ENCODE results near the gene GRK3.
"Not testable (repeated sequence)": the region's sequence is repeated elsewhere in the genome, so short reads cannot be mapped to it uniquely, and the experiment has no call there.

The GRK3 gene

DNA sequence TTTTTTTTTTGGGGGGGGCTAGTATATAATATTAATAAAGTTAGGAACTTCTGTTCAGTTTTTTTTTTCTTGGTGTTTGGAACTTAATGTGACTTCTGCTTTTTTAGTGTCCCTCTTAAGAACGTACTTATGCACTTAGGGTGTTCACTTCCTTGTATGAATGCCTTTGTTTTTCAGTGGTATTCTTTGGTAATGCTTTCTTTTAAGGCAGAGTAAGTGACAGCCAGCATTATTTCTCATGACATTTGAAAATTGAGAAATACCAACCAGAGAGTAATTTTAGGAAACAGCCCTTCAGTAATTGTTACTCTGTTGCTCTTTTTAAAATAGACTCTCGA, 2.4 kb downstream of the GRK3 start:
- Histone ChIP-seq H3K27me3 (ENCODE audit: control insufficient read depth, insufficient read depth, low read length) (peaks cover 3% of the 10 kb centered on the region), H3K9ac (ENCODE audit: low read length) (no peak overlapping the region), H3K4me1 (ENCODE audit: control insufficient read depth, insufficient read depth, low read length) (peaks cover 6% of the 10 kb centered on the region), H3K9me3 (ENCODE audit: control insufficient read depth, low read length) (no peaks in the 10 kb centered on the region), H3K36me3 (ENCODE audit: control insufficient read depth, insufficient read depth, low read length) (no peaks in the 10 kb centered on the region), H3K4me3 (ENCODE audit: low read length) (no peak overlapping the region)

DNA sequence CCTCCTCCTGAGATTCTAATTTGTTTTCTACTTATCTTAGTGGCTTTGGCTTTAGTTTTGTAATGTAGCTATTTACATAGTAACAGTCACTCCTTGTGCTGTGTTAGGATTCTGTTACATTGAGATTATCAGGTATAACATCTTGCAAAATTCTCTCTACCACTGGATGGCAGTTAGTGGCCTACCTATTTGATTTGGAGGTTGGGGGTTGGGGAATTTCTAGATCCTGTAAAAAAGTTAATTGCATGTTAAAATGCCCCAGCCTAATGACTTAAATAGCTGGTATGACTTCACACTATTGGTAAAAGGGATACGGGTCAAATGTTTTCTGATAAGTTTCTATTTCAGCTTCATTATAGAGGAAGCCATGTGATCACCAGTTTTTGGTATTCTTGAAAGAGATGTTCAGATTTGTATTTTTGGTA, 2.8 kb downstream of the GRK3 start:
- no peaks in the 10 kb centered on the region for H3K9me3 ChIP-seq (ENCODE audit: control insufficient read depth, low read length)
- H3K4me1 ChIP-seq (ENCODE audit: control insufficient read depth, insufficient read depth, low read length), result peaks cover 6% of the 10 kb centered on the region
- no peak overlapping the region for H3K9ac ChIP-seq (ENCODE audit: low read length)
- H3K27me3 ChIP-seq (ENCODE audit: control insufficient read depth, insufficient read depth, low read length), result peaks cover 3% of the 10 kb centered on the region
- H3K36me3 ChIP-seq (ENCODE audit: control insufficient read depth, insufficient read depth, low read length), result no peaks in the 10 kb centered on the region
- H3K4me3 ChIP-seq (ENCODE audit: low read length), result no peak overlapping the region

DNA sequence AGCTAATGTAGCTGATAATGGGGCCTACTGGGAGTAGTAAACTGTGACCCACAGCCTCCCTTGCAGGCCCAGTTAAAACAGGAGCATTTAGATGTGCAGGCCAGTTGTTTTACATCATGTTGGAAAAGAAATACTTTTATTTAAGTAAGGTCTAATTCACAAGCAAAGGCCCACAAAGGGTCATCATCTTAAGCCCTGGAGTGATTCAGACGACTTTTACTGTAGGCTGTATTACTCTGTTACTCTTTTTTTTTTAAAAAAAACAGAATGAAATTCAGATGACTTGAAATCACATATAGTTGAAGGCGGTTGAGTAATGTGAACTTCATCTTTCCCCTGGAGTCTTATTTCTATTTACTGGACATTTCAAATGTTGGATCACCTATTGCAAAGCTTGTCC, 3.6 kb downstream of the GRK3 start:
- H3K27me3 ChIP-seq (ENCODE audit: control insufficient read depth, insufficient read depth, low read length); H3K9me3 ChIP-seq (ENCODE audit: control insufficient read depth, low read length); H3K9ac ChIP-seq (ENCODE audit: low read length); H3K36me3 ChIP-seq (ENCODE audit: control insufficient read depth, insufficient read depth, low read length); H3K4me1 ChIP-seq (ENCODE audit: control insufficient read depth, insufficient read depth, low read length); H3K4me3 ChIP-seq (ENCODE audit: low read length): not testable (repeated sequence)

DNA sequence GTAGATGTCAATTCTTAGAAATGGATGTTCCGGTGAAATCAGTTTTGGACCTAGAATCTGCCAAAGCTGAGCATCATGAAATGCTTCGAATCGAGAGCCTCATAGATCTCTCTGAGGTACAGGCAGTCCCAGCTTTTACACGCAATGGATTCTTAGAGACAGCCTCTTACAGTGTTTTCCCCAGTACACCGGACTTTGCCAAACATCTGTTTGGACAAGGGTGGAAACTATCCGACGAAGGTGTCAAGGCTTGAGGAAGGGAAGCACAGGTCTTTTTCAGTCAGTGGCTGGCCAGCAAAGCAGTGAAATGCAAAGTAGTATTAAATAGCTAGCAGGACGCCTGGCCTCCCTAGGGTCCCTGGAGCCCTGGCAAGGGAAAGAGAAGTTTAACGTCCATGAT, 4.9 kb downstream of the GRK3 start:
- no peaks in the 10 kb centered on the region for H3K27me3 ChIP-seq (ENCODE audit: control insufficient read depth, insufficient read depth, low read length)
- H3K4me3 ChIP-seq (ENCODE audit: low read length), result no peak overlapping the region
- H3K4me1 ChIP-seq (ENCODE audit: control insufficient read depth, insufficient read depth, low read length), result peaks cover 6% of the 10 kb centered on the region
- no peak overlapping the region for H3K9ac ChIP-seq (ENCODE audit: low read length)
- no peaks in the 10 kb centered on the region for H3K36me3 ChIP-seq (ENCODE audit: control insufficient read depth, insufficient read depth, low read length)
- H3K9me3 ChIP-seq (ENCODE audit: control insufficient read depth, low read length), result no peaks in the 10 kb centered on the region

- no peaks in the 10 kb centered on the region for H3K27me3 ChIP-seq (ENCODE audit: control insufficient read depth, insufficient read depth, low read length)
- H3K9me3 ChIP-seq (ENCODE audit: control insufficient read depth, low read length), result no peaks in the 10 kb centered on the region
- H3K36me3 ChIP-seq (ENCODE audit: control insufficient read depth, insufficient read depth, low read length), result no peaks in the 10 kb centered on the region
- H3K4me1 ChIP-seq (ENCODE audit: control insufficient read depth, insufficient read depth, low read length), result peaks cover 6% of the 10 kb centered on the region
- no peak overlapping the region for H3K9ac ChIP-seq (ENCODE audit: low read length)
- no peak overlapping the region for H3K4me3 ChIP-seq (ENCODE audit: low read length)
Observed at GRCh38 chr22:25569983-25570382, 5.5 kb downstream of the GRK3 start.

DNA sequence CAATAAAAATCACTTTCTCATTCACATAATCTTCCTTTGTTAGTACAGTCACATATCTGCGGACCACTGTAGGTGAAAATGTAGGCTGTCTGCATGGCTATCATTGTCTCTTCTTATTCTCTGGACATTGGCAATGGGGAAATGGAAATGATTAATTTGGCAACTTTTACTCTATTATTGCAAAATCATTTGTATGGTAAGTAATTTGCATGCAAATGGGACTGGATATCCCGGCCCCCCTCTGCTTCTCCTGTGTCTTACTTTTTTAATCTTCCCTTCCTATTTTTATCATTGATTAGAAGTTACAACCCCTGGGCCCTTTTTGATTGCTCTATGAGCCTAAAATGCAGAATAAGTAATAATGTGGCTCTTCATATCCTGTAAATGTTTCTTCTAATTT, 6.0 kb downstream of the GRK3 start:
- Histone ChIP-seq H3K36me3 (ENCODE audit: control insufficient read depth, insufficient read depth, low read length) (no peaks in the 10 kb centered on the region), H3K9ac (ENCODE audit: low read length) (no peak overlapping the region), H3K4me1 (ENCODE audit: control insufficient read depth, insufficient read depth, low read length) (peaks cover 2% of the 10 kb centered on the region), H3K9me3 (ENCODE audit: control insufficient read depth, low read length) (no peaks in the 10 kb centered on the region), H3K27me3 (ENCODE audit: control insufficient read depth, insufficient read depth, low read length) (no peaks in the 10 kb centered on the region), H3K4me3 (ENCODE audit: low read length) (no peak overlapping the region)

DNA sequence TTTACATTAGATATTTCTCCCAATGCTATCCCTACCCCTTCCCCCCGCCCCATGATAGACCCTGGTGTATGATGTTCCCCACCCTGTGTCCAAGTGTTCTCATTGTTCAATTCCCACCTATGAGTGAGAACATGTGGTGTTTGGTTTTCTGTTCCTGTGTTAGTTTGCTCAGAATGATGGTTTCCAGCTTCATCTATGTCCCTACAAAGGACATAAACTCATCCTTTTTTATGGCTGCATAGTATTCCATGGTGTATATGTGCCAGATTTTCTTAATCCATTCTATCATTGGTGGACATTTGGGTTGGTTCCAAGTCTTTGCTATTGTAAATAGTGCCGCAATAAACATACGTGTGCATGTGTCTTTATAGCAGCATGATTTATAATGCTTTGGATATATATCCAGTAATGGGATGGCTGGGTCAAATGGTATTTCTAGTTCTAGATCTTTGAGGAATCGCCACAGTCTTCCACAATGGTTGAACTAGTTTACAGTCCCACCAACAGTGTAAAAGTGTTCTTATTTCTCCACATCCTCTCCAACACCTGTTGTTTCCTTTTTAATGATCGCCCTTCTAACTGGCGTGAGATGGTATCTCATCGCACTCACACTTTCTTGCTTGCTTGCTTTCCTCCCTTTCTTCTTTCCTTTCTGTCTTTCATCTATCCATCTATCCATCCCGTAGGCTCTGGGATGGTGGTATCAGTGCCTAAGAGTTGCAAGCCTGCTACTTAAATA, 7.7 kb downstream of the GRK3 start:
- not testable (repeated sequence) for H3K9me3 ChIP-seq (ENCODE audit: control insufficient read depth, low read length); H3K36me3 ChIP-seq (ENCODE audit: control insufficient read depth, insufficient read depth, low read length); H3K9ac ChIP-seq (ENCODE audit: low read length); H3K4me1 ChIP-seq (ENCODE audit: control insufficient read depth, insufficient read depth, low read length); H3K4me3 ChIP-seq (ENCODE audit: low read length); H3K27me3 ChIP-seq (ENCODE audit: control insufficient read depth, insufficient read depth, low read length)

GRCh38 chr22:25572708-25573171, 8.3 kb downstream of the GRK3 start:
- Histone ChIP-seq H3K36me3 (ENCODE audit: control insufficient read depth, insufficient read depth, low read length) (no peaks in the 10 kb centered on the region), H3K9ac (ENCODE audit: low read length) (no peak overlapping the region), H3K27me3 (ENCODE audit: control insufficient read depth, insufficient read depth, low read length) (no peaks in the 10 kb centered on the region), H3K4me1 (ENCODE audit: control insufficient read depth, insufficient read depth, low read length) (no peaks in the 10 kb centered on the region), H3K4me3 (ENCODE audit: low read length) (no peak overlapping the region), H3K9me3 (ENCODE audit: control insufficient read depth, low read length) (no peaks in the 10 kb centered on the region)

GRCh38 chr22:25573841-25574240, 9.4 kb downstream of the GRK3 start:
- Histone ChIP-seq H3K36me3 (ENCODE audit: control insufficient read depth, insufficient read depth, low read length) (no peaks in the 10 kb centered on the region), H3K27me3 (ENCODE audit: control insufficient read depth, insufficient read depth, low read length) (no peaks in the 10 kb centered on the region), H3K4me3 (ENCODE audit: low read length) (no peak overlapping the region), H3K9ac (ENCODE audit: low read length) (no peak overlapping the region), H3K4me1 (ENCODE audit: control insufficient read depth, insufficient read depth, low read length) (no peaks in the 10 kb centered on the region), H3K9me3 (ENCODE audit: control insufficient read depth, low read length) (no peaks in the 10 kb centered on the region)

GRCh38 chr22:25574736-25575135, 10.3 kb downstream of the GRK3 start:
- H3K27me3 ChIP-seq (ENCODE audit: control insufficient read depth, insufficient read depth, low read length), result no peaks in the 10 kb centered on the region
- H3K36me3 ChIP-seq (ENCODE audit: control insufficient read depth, insufficient read depth, low read length), result no peaks in the 10 kb centered on the region
- H3K4me1 ChIP-seq (ENCODE audit: control insufficient read depth, insufficient read depth, low read length), result no peaks in the 10 kb centered on the region
- H3K4me3 ChIP-seq (ENCODE audit: low read length), result no peak overlapping the region
- H3K9me3 ChIP-seq (ENCODE audit: control insufficient read depth, low read length), result no peaks in the 10 kb centered on the region
- H3K9ac ChIP-seq (ENCODE audit: low read length), result no peak overlapping the region

GRCh38 chr22:25575674-25576392, 11.4 kb downstream of the GRK3 start:
- H3K36me3 ChIP-seq (ENCODE audit: control insufficient read depth, insufficient read depth, low read length); H3K27me3 ChIP-seq (ENCODE audit: control insufficient read depth, insufficient read depth, low read length); H3K4me3 ChIP-seq (ENCODE audit: low read length); H3K9ac ChIP-seq (ENCODE audit: low read length); H3K4me1 ChIP-seq (ENCODE audit: control insufficient read depth, insufficient read depth, low read length); H3K9me3 ChIP-seq (ENCODE audit: control insufficient read depth, low read length): not testable (repeated sequence)

DNA sequence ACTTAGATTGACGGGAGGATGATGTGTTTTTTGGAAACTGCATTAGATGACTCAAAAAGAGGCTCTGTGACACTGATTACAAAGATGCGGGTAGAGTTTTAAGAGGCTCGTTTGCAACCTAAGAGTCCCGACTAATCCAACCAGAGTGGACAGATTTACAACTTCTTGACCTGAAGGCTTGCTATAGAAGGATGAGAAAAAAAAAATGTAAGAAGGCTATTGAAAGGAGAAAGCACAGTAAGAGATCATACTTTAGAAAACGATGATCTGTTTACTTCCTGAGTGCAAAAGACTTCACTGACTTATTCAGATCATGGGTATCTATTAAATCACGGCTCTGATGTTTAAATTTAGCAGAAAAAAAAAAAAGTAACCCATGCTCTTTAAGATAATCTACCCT, 17.0 kb downstream of the GRK3 start:
- H3K9me3 ChIP-seq (ENCODE audit: control insufficient read depth, low read length); H3K36me3 ChIP-seq (ENCODE audit: control insufficient read depth, insufficient read depth, low read length); H3K4me3 ChIP-seq (ENCODE audit: low read length); H3K27me3 ChIP-seq (ENCODE audit: control insufficient read depth, insufficient read depth, low read length); H3K9ac ChIP-seq (ENCODE audit: low read length); H3K4me1 ChIP-seq (ENCODE audit: control insufficient read depth, insufficient read depth, low read length): not testable (repeated sequence)

Data from mucosa of stomach (tissue), 1 donor.